Panc1 (cell line): Measurements from ENCODE around the gene LACTBL1. TPM values are rescaled to one million over a fixed set of nuclear protein-coding genes. Genes with fewer than 3 reads are reported as not detected.

Source experiments
- ATAC-seq: fragments of 200-7000 bp; cut with Tn5 transposase; 2 replicates; pipeline ENCODE4 v1.9.1; 2020; ENCODE audit warnings: mild to moderate bottlenecking, moderate library complexity
- BruUV-seq: library from RNA; stranded (reverse); fragments of 400-500 nt; replicated peaks from 2 replicates; lab custom pipeline; 2021; lab: Mats Ljungman, UMichigan
- CTCF ChIA-PET: fragments of 300-600 bp; sonication (Branson Sonifier 250); formaldehyde crosslinking; loops from one replicate; lab custom pipeline; 2022; ENCODE audit warnings: antibody characterized with exemption; lab: Charles Lee
- POLR2A ChIA-PET: fragments of 300-600 bp; sonication (Branson Sonifier 250); formaldehyde crosslinking; loops from one replicate; lab custom pipeline; 2022; ENCODE audit warnings: antibody characterized with exemption; lab: Charles Lee
- DNase-seq: peaks from one replicate; pipeline ENCODE4 v3.0.0-alpha.2; 2010; ENCODE audit warnings: low read depth, low spot score
- H3K27ac ChIP-seq: 2 replicates; pipeline ENCODE4 v1.5.1; 2011; ENCODE audit warnings: mild to moderate bottlenecking, low read length, inconsistent platforms
- H3K27me3 ChIP-seq: fragments of 200-500 bp; sonication (Bioruptor generic); 2 replicates; pipeline ENCODE4 v1.6.0; 2014; ENCODE audit warnings: low read length, inconsistent platforms; ENCODE audit not compliant: control insufficient read depth, insufficient read depth
- H3K36me3 ChIP-seq: fragments of 200-500 bp; sonication (Bioruptor generic); 2 replicates; pipeline ENCODE4 v1.5.1; 2014; ENCODE audit warnings: inconsistent platforms, mild to moderate bottlenecking, low read length, moderate library complexity; ENCODE audit not compliant: control insufficient read depth, insufficient read depth
- H3K4me1 ChIP-seq: 2 replicates; pipeline ENCODE4 v1.5.1; 2011; ENCODE audit warnings: inconsistent platforms, mild to moderate bottlenecking, low read length, moderate library complexity; ENCODE audit not compliant: control insufficient read depth, insufficient read depth
- H3K4me3 ChIP-seq, 2 experiments: 2 replicates each; pipeline ENCODE4 v1.5.1; 2011 to 2012; ENCODE audit warnings: low read depth in 2 of 2, low read length in 2 of 2, mild to moderate bottlenecking in 2 of 2, inconsistent platforms in 1 of 2, moderate library complexity in 1 of 2
- H3K9me3 ChIP-seq: fragments of 200-500 bp; sonication (Bioruptor generic); 2 replicates; pipeline ENCODE4 v1.5.1; 2014; ENCODE audit warnings: low read depth, mild to moderate bottlenecking, inconsistent platforms, low read length, moderate library complexity; ENCODE audit not compliant: control insufficient read depth, insufficient read depth
- CTCF ChIP-seq: fragments of 450-650 bp; IDR thresholded peaks from 2 replicates; pipeline ENCODE4 v1.5.1; 2017; ENCODE audit warnings: mild to moderate bottlenecking
- POLR2AphosphoS5 ChIP-seq: IDR thresholded peaks from 2 replicates; pipeline ENCODE4 v1.6.1; 2012; ENCODE audit warnings: mild to moderate bottlenecking, low read depth, low read length, moderate library complexity
- REST ChIP-seq, 2 experiments: IDR thresholded peaks; 2 replicates each; pipeline ENCODE4 v1.6.1; 2011 to 2012; ENCODE audit warnings: low read depth in 2 of 2, control low read depth in 1 of 2, low read length in 1 of 2, mild to moderate bottlenecking in 1 of 2, moderate library complexity in 1 of 2; ENCODE audit not compliant: insufficient read depth in 1 of 2
- SIN3A ChIP-seq: IDR thresholded peaks from 2 replicates; pipeline ENCODE4 v1.6.1; 2012; ENCODE audit warnings: low read depth, mild to moderate bottlenecking, low read length, moderate library complexity, borderline replicate concordance; ENCODE audit not compliant: insufficient read depth
- TCF7L2 ChIP-seq: IDR thresholded peaks from 2 replicates; pipeline ENCODE4 v1.6.1; 2011; ENCODE audit warnings: mild to moderate bottlenecking, low read depth, low read length, inconsistent platforms
- in situ Hi-C: cut with HindIII; loops from 2 replicates; pipeline ENCODE4 v1.10.0; 2016; ENCODE audit warnings: low sequenced_read_pairs, low pct_unique_long_range_greater_than_20kb
- intact Hi-C: fragments of 100-400 bp; cut with micrococcal nuclease; formaldehyde crosslinking; loops from one replicate; pipeline ENCODE4 v1.10.0; 2022; ENCODE audit not compliant: unreplicated experiment
- total RNA-seq: library from RNA; stranded (reverse); gene quantifications from one replicate; pipeline ENCODE4 v1.2.1, GENCODE V29; 2021; ENCODE audit not compliant: unreplicated experiment

LACTBL1 gene
- total RNA-seq, 1 experiment from 2014 or later: not detected

- Histone ChIP-seq H3K9me3 (peaks cover 10% of the 10 kb centered on the region; the same call in 1 of the 2 replicates), H3K4me3 (no peak overlapping the region), H3K36me3 (no peaks in the 10 kb centered on the region), H3K27me3 (no peaks in the 10 kb centered on the region), H3K4me1 (no peaks in the 10 kb centered on the region), H3K27ac (no peak overlapping the region)
- intact Hi-C loops (no loop called here), in situ Hi-C loops (no loop called here)
- ChIA-PET POLR2A (no interaction called here), CTCF (no interaction called here)
- DNase-seq: no peak
- BruUV-seq: no TSS peak
- TF ChIP-seq POLR2AphosphoS5 (no peak), REST (IDR thresholded peaks at IDR 0.05; ENCODE audit: insufficient read depth in 1 of 2, low read depth in 2 of 2, low read length in 1 of 2) (no peak), TCF7L2 (no peak), CTCF (no peak), SIN3A (no peak)
- no peak for ATAC-seq
These were observed 36.0 kb downstream of the LACTBL1 start for GRCh38 chr1:22936681-22937080.

- H3K36me3 ChIP-seq: no peaks in the 10 kb centered on the region
- H3K4me3 ChIP-seq: no peak overlapping the region
- peaks cover 6% of the 10 kb centered on the region; the same call in 1 of the 2 replicates for H3K9me3 ChIP-seq
- H3K27ac ChIP-seq: no peak overlapping the region
- intact Hi-C loops (no loop called here), in situ Hi-C loops (no loop called here)
- DNase-seq: no peak
- H3K4me1 ChIP-seq: no peaks in the 10 kb centered on the region
- ChIA-PET CTCF (no interaction called here), POLR2A (no interaction called here)
- BruUV-seq: no TSS peak
- no peaks in the 10 kb centered on the region for H3K27me3 ChIP-seq
- TF ChIP-seq POLR2AphosphoS5 (no peak), SIN3A (no peak), CTCF (no peak), REST (IDR thresholded peaks at IDR 0.05; ENCODE audit: insufficient read depth in 1 of 2, low read depth in 2 of 2, low read length in 1 of 2) (no peak), TCF7L2 (no peak)
- no peak for ATAC-seq
These were observed 37.2 kb downstream of the LACTBL1 start for GRCh38 chr1:22935433-22935832.
